ENCODE data around the gene C3. TPM values are rescaled to one million over a fixed set of nuclear protein-coding genes. Genes with fewer than 3 reads are reported as not detected.

C3 gene
- polyA plus RNA-seq, 1 experiment = 1.8 TPM

DNA sequence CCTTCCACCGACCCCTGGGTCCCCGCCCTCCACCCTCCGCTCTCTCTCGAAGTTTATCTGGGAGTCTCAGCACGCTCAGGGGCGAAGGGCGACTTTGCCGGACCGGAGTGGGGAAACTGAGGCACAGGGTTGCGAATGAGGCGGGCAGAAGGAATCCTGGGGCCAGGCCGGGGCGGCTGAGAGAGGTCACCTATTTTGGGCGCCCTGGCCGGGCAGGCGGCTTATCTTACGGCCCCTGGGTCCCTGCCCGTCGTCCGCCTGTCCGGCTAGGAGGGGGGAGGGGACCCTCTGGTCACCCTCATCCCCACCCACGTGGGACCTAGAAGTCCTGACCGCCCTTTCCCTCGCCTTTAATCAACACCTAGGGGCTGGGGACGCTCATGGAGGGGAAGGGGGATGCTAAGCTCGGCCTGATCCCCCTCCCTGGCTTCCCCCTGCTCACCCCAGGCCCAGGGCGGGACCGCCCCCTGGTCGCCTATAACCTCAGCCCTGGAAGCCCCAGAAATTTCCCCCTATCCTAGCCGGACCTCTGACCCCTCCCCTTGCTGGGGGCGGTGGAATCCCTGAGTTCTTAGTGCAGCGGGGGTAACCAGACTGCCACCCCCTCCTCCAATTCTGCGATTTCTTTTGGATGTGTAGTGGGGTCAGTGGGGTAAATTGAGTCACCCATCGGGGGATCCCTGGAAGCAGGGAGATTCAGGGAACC lies 19.6 kb upstream of the C3 start:
- Histone ChIP-seq H3K27ac (ENCODE audit: low read depth, low read length) (peak overlapping the region; percentile 31), H3K9me3 (ENCODE audit: control insufficient read depth, insufficient read depth, low read length) (no peaks in the 10 kb centered on the region; the same call in 1 of the 2 replicates), H3K4me3 (ENCODE audit: low read depth, low read length) (peak overlapping the region; percentile 82), H3K27me3 (ENCODE audit: control insufficient read depth, insufficient read depth, low read length) (no peaks in the 10 kb centered on the region)
- POLR2A ChIA-PET = no interaction called here
- DNase-seq (ENCODE audit: low read depth, low spot score) = no peak
- CTCF ChIA-PET = interaction anchor here (0.6 to 2.7 kb wide), 2 partner anchors 29 to 32 kb away, joined by 6 to 14 read pairs; no protein-coding TSS in a partner anchor
- TF ChIP-seq CTCF (IDR thresholded peaks at IDR 0.05; ENCODE audit: low read depth, low read length) = no peak

GRCh38 chr19:6739390-6739882 lies 19.0 kb upstream of the C3 start, which contains the start of gene TRIP10:
TSS of gene TRIP10 (plus strand) at chr19:6739680. CDS start at chr19:6739762, 82 bp downstream.
- ChIA-PET CTCF (interaction anchor here (2.3 to 2.7 kb wide), 2 partner anchors 30 to 124 kb away, joined by 14 to 33 read pairs; no protein-coding TSS in a partner anchor), POLR2A (no interaction called here)
- no peak for TF ChIP-seq CTCF (IDR thresholded peaks at IDR 0.05; ENCODE audit: low read depth, low read length)

GRCh38 chr19:6738787-6739389 lies 18.4 kb upstream of the C3 start:
- Histone ChIP-seq H3K27ac (ENCODE audit: low read depth, low read length) (peak overlapping the region; percentile 33), H3K9me3 (ENCODE audit: control insufficient read depth, insufficient read depth, low read length) (no peaks in the 10 kb centered on the region; the same call in 1 of the 2 replicates), H3K4me3 (ENCODE audit: low read depth, low read length) (peak overlapping the region; percentile 37), H3K27me3 (ENCODE audit: control insufficient read depth, insufficient read depth, low read length) (no peaks in the 10 kb centered on the region)
- POLR2A ChIA-PET = no interaction called here
- no peak for TF ChIP-seq CTCF (IDR thresholded peaks at IDR 0.05; ENCODE audit: low read depth, low read length)
- no peak for DNase-seq (ENCODE audit: low read depth, low spot score)
- CTCF ChIA-PET = interaction anchor here (1.2 to 2.7 kb wide), 3 partner anchors 30 to 222 kb away, joined by 3 to 33 read pairs (median 14); no protein-coding TSS in a partner anchor

More at GRCh38 chr19:6739390-6739882, 19.0 kb upstream of the C3 start, which contains the start of gene TRIP10:
- no peaks in the 10 kb centered on the region; the same call in 1 of the 2 replicates for H3K9me3 ChIP-seq (ENCODE audit: control insufficient read depth, insufficient read depth, low read length)
- DNase-seq (ENCODE audit: low read depth, low spot score) = no peak
- peak within 1 kb of the TSS; percentile 33 for H3K27ac ChIP-seq (ENCODE audit: low read depth, low read length)
- H3K27me3 ChIP-seq (ENCODE audit: control insufficient read depth, insufficient read depth, low read length) = no peaks in the 10 kb centered on the region
- H3K4me3 ChIP-seq (ENCODE audit: low read depth, low read length) = peak within 1 kb of the TSS; percentile 82

GRCh38 chr19:6737873-6738786 lies 17.7 kb upstream of the C3 start:
- DNase-seq (ENCODE audit: low read depth, low spot score) = peak; percentile 51

More at GRCh38 chr19:6737873-6738786, 17.7 kb upstream of the C3 start:
- H3K9me3 ChIP-seq (ENCODE audit: control insufficient read depth, insufficient read depth, low read length) = no peaks in the 10 kb centered on the region; the same call in 1 of the 2 replicates
- H3K27ac ChIP-seq (ENCODE audit: low read depth, low read length) = peak overlapping the region; percentile 33
- no peak overlapping the region for H3K4me3 ChIP-seq (ENCODE audit: low read depth, low read length)
- ChIA-PET CTCF (interaction anchor here (0.6 to 2.7 kb wide), 6 partner anchors 10 to 830 kb away, joined by 3 to 33 read pairs (median 4); no protein-coding TSS in a partner anchor), POLR2A (interaction anchor here (0.6 to 1.2 kb wide), 6 partner anchors 15 to 331 kb away, joined by 3 to 5 read pairs (median 4); partner anchors contain the start of genes TNFSF9 and ZNF557)
- no peaks in the 10 kb centered on the region for H3K27me3 ChIP-seq (ENCODE audit: control insufficient read depth, insufficient read depth, low read length)
- TF ChIP-seq CTCF (IDR thresholded peaks at IDR 0.05; ENCODE audit: low read depth, low read length) = peak; percentile 72

All from AG04450 (cell line).